Activated CD4-positive, alpha-beta memory T cell treated with anti-CD3 and anti-CD28 coated beads for 36 hours (primary cell): Measurements from ENCODE around the gene RASA3. TPM values are rescaled to one million over a fixed set of nuclear protein-coding genes. Genes with fewer than 3 reads are reported as not detected.
A peak's percentile ranks its signal among the peaks of the same experiment; 100 is the strongest.
"Not testable (repeated sequence)": the region's sequence is repeated elsewhere in the genome, so short reads cannot be mapped to it uniquely, and the experiment has no call there.

Experiments used
- CTCF ChIA-PET: fragments of 350-600 bp; sonication (Branson Sonifier 250); formaldehyde crosslinking; loops from one replicate; lab custom pipeline; 2021; ENCODE audit warnings: antibody characterized with exemption, inconsistent platforms; lab: Charles Lee
- POLR2A ChIA-PET: fragments of 350-600 bp; sonication (Branson Sonifier 250); formaldehyde crosslinking; loops from one replicate; lab custom pipeline; 2021; ENCODE audit warnings: antibody characterized with exemption; lab: Charles Lee
- DNase-seq: peaks from one replicate; pipeline ENCODE4 v3.0.0-alpha.2; 2020
- H3K27ac Mint-ChIP-seq: one replicate; pipeline ENCODE4 v1.8.0; 2021; ENCODE audit warnings: mixed read lengths
- H3K27me3 Mint-ChIP-seq: one replicate; pipeline ENCODE4 v1.8.0; 2021; ENCODE audit warnings: mixed read lengths
- H3K36me3 Mint-ChIP-seq: one replicate; pipeline ENCODE4 v1.8.0; 2021; ENCODE audit warnings: mixed read lengths
- H3K4me1 Mint-ChIP-seq: one replicate; pipeline ENCODE4 v1.8.0; 2021; ENCODE audit warnings: low read depth, mixed read lengths
- H3K4me3 Mint-ChIP-seq: one replicate; pipeline ENCODE4 v1.8.0; 2021; ENCODE audit warnings: mild to moderate bottlenecking, mixed read lengths
- H3K9me3 Mint-ChIP-seq: one replicate; pipeline ENCODE4 v1.8.0; 2021; ENCODE audit warnings: mixed read lengths
- intact Hi-C: fragments of 100-400 bp; cut with micrococcal nuclease; formaldehyde crosslinking; loops from one replicate; pipeline ENCODE4 v1.15.1; 2023
- total RNA-seq, 2 experiments: library from RNA; stranded (reverse); gene quantifications; one replicate each; pipeline ENCODE4 v1.2.3, GENCODE V29; 2021

Gene RASA3
- total RNA-seq, 2 experiments from 2014 or later, result 45.9 to 49.3 TPM

DNA sequence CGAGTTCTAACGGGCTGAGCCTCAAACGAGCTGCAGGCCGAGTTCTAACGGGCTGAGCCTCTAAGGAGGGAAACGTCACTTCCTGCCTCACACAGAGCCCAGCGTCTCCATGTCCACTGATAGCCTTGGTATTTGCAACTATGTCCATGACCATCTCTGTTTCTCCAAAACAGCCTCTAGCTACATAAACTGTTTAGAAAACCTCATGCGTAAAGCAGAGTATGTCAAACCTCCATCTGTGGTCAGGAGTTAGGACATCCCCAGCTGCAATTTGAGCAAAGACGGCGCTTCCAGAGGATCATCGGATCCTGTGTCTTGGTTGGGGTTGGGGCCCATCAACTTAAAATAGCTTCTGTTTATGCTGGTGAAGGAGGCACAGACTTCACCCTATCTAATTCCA, 20.8 kb downstream of the RASA3 start:
- Mint-ChIP-seq H3K4me3 (peak overlapping the region; percentile 39), H3K36me3 (peaks cover 21% of the 10 kb centered on the region), H3K9me3 (no peaks in the 10 kb centered on the region), H3K27ac (peak overlapping the region; percentile 77), H3K4me1 (peaks cover 78% of the 10 kb centered on the region), H3K27me3 (no peaks in the 10 kb centered on the region)
- CTCF ChIA-PET, result interaction anchor here (0.7 to 2.7 kb wide), 7 partner anchors 11 to 651 kb away, joined by 3 to 10 read pairs (median 4); no protein-coding TSS in a partner anchor
- DNase-seq, result peak; percentile 43
- intact Hi-C loops, result loop anchor here (5.0 kb wide), 2 partner anchors 36 to 159 kb away; no protein-coding TSS in a partner anchor
- POLR2A ChIA-PET, result interaction anchor here (1.8 to 1.9 kb wide), 3 partner anchors 18 to 46 kb away, joined by 5 to 7 read pairs (median 5); no protein-coding TSS in a partner anchor

DNA sequence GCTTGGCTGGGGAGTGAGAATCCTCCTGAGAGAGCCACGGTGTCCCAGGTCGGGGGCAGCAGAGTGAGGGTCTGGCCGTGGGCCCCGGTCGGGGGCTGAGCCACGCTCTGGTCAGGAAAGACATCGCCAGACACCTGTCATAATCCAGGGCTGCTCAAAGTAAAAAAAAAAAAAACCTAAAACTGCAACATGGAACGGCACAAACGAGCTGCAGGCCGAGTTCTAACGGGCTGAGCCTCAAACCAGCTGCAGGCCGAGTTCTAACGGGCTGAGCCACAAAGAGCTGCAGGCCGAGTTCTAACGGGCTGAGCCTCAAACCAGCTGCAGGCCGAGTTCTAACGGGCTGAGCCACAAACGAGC, 21.6 kb downstream of the RASA3 start:
- peak overlapping the region; percentile 77 for H3K4me3 Mint-ChIP-seq
- peaks cover 78% of the 10 kb centered on the region for H3K4me1 Mint-ChIP-seq
- intact Hi-C loops, result loop anchor here (1.0 to 5.0 kb wide), 3 partner anchors 36 to 159 kb away; no protein-coding TSS in a partner anchor
- peak overlapping the region; percentile 88 for H3K27ac Mint-ChIP-seq
- H3K27me3 Mint-ChIP-seq, DNase-seq, H3K9me3 Mint-ChIP-seq: not testable (repeated sequence)
- ChIA-PET CTCF (interaction anchor here (0.7 to 2.7 kb wide), 5 partner anchors 11 to 651 kb away, joined by 3 to 10 read pairs (median 6); no protein-coding TSS in a partner anchor), POLR2A (interaction anchor here (1.8 to 1.9 kb wide), 3 partner anchors 19 to 45 kb away, joined by 5 to 7 read pairs (median 5); no protein-coding TSS in a partner anchor)
- H3K36me3 Mint-ChIP-seq, result peaks cover 23% of the 10 kb centered on the region

DNA sequence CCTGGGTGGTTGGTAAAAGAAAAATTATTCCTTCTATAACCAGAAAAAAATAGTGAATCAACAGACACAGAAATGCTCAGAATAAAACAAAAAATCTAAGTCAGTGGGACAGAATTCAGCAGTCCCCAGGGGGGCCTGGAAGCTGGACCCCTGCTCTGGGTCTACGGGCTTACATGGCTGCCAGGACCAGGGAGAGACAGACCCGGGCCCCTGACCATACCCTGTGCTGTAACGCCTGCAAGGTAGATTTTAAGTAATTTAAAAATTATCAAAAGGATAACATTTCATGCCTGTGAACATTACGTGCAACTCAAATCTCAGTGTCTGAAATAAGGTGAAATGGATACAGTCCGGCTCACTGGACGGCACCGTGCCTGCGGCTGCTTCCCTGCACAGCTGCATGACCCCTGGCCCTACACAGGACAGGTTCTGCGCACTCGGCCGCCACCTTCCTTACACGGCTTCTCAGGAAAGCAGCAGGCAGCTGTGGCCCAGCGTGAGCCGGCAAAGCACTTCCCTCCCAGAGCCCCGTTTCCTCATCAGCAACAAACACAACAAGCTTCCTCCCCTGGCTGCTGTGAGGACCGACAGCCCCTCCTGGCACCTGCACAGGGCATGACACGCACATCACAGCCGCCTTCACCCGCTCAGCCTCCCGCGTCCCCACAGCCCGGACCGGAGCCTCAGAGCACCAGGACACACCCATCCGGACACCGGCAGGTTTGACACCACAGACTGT, 22.2 kb downstream of the RASA3 start:
- no peaks in the 10 kb centered on the region for H3K27me3 Mint-ChIP-seq
- H3K27ac Mint-ChIP-seq, result peak overlapping the region; percentile 88
- no peaks in the 10 kb centered on the region for H3K9me3 Mint-ChIP-seq
- intact Hi-C loops, result loop anchor here (1.0 to 5.0 kb wide), 3 partner anchors 37 to 158 kb away; no protein-coding TSS in a partner anchor
- H3K4me1 Mint-ChIP-seq, result peaks cover 78% of the 10 kb centered on the region
- peak overlapping the region; percentile 77 for H3K4me3 Mint-ChIP-seq
- H3K36me3 Mint-ChIP-seq, result peaks cover 19% of the 10 kb centered on the region
- POLR2A ChIA-PET, result interaction anchor here (1.8 to 1.9 kb wide), 3 partner anchors 20 to 45 kb away, joined by 5 to 7 read pairs (median 5); no protein-coding TSS in a partner anchor
- DNase-seq, result peak; percentile 87
- CTCF ChIA-PET, result interaction anchor here (0.7 to 2.7 kb wide), 8 partner anchors 12 to 351 kb away, joined by 3 to 10 read pairs (median 4); no protein-coding TSS in a partner anchor

DNA sequence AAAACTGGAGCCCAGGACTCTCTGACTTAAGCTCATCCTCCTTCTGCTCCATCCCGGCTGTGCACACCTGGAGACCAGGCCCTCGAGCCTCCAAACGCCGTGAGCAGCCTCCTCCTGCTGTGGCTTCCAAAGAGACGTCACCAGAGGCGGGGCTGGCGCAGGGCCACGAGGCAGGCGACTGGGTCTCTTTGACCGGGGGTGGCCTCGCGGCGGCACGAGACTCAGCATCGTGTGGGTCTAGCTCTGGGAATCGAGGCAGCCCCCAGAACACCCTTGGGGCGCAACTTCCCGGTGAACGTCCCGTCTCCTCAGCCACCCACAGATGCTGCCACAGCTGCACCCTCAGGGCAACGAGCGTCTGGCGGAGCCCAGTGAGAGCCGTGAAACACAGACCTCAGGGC, 22.8 kb downstream of the RASA3 start:
- peaks cover 16% of the 10 kb centered on the region for H3K36me3 Mint-ChIP-seq
- intact Hi-C loops, result loop anchor here (1.0 to 5.0 kb wide), 3 partner anchors 38 to 157 kb away; no protein-coding TSS in a partner anchor
- ChIA-PET CTCF (interaction anchor here (0.7 to 2.3 kb wide), 8 partner anchors 9 to 350 kb away, joined by 3 to 6 read pairs (median 3); no protein-coding TSS in a partner anchor), POLR2A (no interaction called here)
- H3K27me3 Mint-ChIP-seq, result no peaks in the 10 kb centered on the region
- H3K27ac Mint-ChIP-seq, result peak overlapping the region; percentile 88
- no peaks in the 10 kb centered on the region for H3K9me3 Mint-ChIP-seq
- peaks cover 78% of the 10 kb centered on the region for H3K4me1 Mint-ChIP-seq
- peak; percentile 51 for DNase-seq
- peak overlapping the region; percentile 77 for H3K4me3 Mint-ChIP-seq

DNA sequence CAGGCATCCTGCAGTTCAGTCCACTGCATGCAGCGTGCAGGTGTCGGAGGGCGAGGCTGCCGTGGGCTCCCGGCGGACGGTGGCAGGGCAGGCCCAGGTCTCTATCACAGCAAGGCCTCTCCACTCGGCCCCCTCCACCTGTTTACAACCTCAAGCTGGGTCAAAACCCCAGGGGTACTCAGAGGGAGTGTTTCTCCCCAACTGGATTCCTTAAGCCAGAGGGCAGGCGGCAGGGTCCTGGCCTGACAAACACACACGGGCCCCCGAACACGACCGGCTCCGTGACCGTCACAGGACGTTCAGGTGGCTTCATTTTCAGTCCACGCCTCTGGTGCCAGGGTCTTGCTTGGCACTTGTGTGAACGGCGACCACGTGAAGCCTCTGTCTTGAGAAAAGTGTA, 23.5 kb downstream of the RASA3 start:
- Mint-ChIP-seq H3K4me1 (peaks cover 76% of the 10 kb centered on the region), H3K4me3 (no peak overlapping the region), H3K27me3 (no peaks in the 10 kb centered on the region), H3K36me3 (peaks cover 12% of the 10 kb centered on the region), H3K27ac (peak overlapping the region; percentile 88), H3K9me3 (peaks cover 3% of the 10 kb centered on the region)
- ChIA-PET POLR2A (no interaction called here), CTCF (interaction anchor here (0.8 to 2.3 kb wide), 5 partner anchors 10 to 349 kb away, joined by 3 to 6 read pairs (median 4); no protein-coding TSS in a partner anchor)
- no peak for DNase-seq
- intact Hi-C loops, result no loop called here

DNA sequence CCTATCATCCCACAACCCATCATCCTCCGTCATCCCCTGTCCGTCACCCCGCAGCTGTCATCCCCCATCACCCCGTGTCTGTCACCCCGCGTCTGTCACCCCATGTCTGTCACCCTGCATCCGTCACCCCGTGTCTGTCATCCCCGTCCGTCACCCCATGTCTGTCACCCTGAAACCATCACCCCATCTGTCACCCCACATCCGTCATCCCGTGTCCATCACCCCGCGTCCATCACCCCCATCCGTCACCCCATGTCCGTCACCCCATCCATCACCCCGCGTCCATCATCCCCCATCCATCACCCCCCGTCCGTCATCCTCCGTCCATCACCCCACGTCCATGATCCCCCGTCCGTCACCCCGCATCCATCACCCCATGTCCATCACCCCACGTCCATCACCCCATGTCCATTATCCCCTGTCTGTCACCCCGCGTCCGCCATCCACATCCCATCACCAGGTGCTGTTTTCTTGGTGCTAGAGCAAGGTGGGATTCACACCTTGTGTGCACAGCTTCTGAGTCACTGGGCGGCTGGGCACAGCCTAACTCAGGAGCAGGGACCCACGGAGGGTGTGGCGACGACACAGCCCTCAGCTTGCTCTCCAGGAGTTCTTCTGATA, 24.2 kb downstream of the RASA3 start:
- Mint-ChIP-seq H3K4me1 (peaks cover 74% of the 10 kb centered on the region), H3K27ac (peak overlapping the region; percentile 88), H3K4me3 (no peak overlapping the region), H3K27me3 (no peaks in the 10 kb centered on the region), H3K9me3 (peaks cover 3% of the 10 kb centered on the region), H3K36me3 (peaks cover 10% of the 10 kb centered on the region)
- ChIA-PET POLR2A (no interaction called here), CTCF (no interaction called here)
- no peak for DNase-seq
- intact Hi-C loops, result no loop called here

DNA sequence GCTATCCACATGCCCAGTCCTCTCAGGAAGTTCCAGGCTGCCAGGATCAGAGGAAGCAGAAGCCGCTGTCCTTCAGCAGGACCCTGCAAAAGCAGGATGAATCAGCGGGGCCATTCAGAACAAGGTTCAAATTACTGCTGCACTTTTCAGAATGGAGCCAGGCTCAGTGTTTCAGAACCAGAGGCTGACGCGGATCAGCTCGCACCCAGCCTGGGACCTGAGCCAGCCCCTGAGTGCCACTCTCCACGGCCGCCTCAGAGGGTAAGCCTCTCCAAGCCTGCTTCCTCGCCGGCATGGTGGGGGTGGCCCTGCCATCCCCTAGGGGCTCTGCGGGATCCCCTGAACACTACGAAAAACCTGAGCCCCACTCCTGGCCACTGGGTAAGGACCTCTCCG, 24.7 kb downstream of the RASA3 start:
- H3K4me1 Mint-ChIP-seq, result peaks cover 74% of the 10 kb centered on the region
- CTCF ChIA-PET, result no interaction called here
- H3K27ac Mint-ChIP-seq, result peak overlapping the region; percentile 88
- POLR2A ChIA-PET, result no interaction called here
- intact Hi-C loops, result no loop called here
- peaks cover 3% of the 10 kb centered on the region for H3K9me3 Mint-ChIP-seq
- H3K36me3 Mint-ChIP-seq, result peaks cover 8% of the 10 kb centered on the region
- no peak overlapping the region for H3K4me3 Mint-ChIP-seq
- H3K27me3 Mint-ChIP-seq, result no peaks in the 10 kb centered on the region
- DNase-seq, result no peak

DNA sequence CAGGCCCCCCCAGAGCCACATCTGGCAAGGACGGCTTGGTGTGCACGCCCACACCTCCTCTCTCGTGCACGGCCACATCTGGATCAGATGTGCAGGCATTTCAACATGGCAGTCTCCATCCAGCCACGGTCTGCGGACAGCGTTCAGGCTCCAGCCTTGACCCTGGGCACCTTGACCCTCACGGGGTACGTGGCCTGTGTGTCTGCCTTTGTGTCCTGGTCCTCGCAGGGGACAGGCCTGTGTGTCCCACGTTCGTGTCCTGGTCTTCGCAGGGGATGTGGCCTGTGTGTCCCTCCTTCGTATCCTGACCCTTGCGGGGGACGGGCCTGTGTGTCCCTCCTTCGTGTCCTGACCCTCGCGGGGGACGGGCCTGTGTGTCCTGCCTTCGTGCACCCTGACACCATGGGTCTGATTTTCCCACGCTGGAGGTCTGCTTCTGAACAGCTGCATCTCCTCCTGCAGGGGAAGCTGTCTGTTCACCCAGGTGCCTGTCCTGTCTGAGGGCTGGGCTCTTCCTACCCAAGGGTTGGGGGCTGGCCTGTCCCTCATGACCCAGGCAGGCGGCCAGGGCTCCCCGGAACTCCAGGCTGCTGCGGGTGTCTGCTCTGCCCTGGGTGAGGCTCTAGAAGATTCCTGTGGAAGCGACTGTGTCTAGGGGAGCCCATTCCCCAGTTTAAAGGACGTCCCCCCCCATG, 25.3 kb downstream of the RASA3 start:
- Mint-ChIP-seq H3K4me3 (no peak overlapping the region), H3K4me1 (peaks cover 73% of the 10 kb centered on the region), H3K27me3 (no peaks in the 10 kb centered on the region), H3K36me3 (peaks cover 8% of the 10 kb centered on the region), H3K27ac (peak overlapping the region; percentile 54), H3K9me3 (peaks cover 3% of the 10 kb centered on the region)
- DNase-seq, result no peak
- intact Hi-C loops, result no loop called here
- ChIA-PET POLR2A (no interaction called here), CTCF (no interaction called here)

DNA sequence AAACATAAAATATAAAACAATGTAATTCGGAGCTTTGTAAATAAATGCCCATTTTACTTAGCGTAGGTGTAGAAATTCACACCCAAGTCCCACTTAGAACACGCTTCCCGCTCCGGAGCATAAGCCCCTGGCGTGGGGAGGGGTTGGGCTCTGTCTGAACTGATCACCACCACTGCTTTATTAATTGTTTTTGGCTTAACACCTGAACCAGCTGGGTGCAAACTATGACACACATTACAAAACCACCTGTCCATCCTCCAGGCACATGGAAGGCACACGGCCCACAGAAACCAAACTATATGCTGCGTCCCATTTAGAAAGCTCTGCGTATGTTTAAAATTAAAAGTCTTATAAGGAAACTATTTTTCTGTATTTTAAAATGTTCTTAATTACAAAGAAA, 25.9 kb downstream of the RASA3 start:
- Mint-ChIP-seq H3K9me3 (peaks cover 3% of the 10 kb centered on the region), H3K4me3 (no peak overlapping the region), H3K4me1 (peaks cover 73% of the 10 kb centered on the region), H3K27me3 (no peaks in the 10 kb centered on the region), H3K36me3 (peaks cover 8% of the 10 kb centered on the region), H3K27ac (peak overlapping the region; percentile 54)
- CTCF ChIA-PET, result no interaction called here
- no peak for DNase-seq
- POLR2A ChIA-PET, result no interaction called here
- intact Hi-C loops, result no loop called here

DNA sequence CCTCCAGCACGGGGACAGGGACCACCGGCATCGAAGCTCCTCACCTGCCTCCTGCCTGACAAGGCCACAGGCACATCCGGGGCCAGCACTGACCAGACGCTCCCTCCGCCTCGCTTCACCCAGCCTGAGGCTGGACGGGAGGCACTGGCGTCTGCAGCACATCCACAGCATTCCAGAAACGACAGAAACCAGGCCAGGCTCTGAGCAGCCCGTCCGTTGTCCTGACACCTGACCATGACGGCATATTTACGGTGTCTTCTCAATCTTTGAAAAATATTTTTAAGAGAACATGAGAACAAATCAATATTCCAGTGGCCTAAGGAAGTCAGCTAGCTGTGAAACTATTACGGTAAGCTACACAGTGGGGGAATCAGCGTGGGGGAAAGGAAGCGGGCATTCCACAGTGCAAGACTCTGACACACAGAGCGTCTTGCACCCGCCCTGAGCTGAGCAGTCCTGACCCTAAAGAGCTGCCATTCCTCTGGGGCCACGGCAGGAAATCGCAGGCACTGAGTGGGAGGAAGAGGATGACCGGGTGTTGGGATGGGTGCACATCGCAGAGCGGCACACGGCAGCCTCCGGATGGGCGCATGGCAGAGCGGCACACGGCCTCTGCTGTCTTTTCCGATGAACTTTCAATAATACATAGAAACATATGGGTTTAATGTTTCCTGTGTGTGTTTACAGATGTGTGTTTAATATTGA, 26.8 kb downstream of the RASA3 start:
- peak overlapping the region; percentile 36 for H3K27ac Mint-ChIP-seq
- H3K27me3 Mint-ChIP-seq, result no peaks in the 10 kb centered on the region
- H3K4me3 Mint-ChIP-seq, result no peak overlapping the region
- ChIA-PET CTCF (no interaction called here), POLR2A (no interaction called here)
- H3K4me1 Mint-ChIP-seq, result peaks cover 76% of the 10 kb centered on the region
- peaks cover 3% of the 10 kb centered on the region for H3K9me3 Mint-ChIP-seq
- intact Hi-C loops, result no loop called here
- peaks cover 8% of the 10 kb centered on the region for H3K36me3 Mint-ChIP-seq
- DNase-seq, result no peak
